DMS79 treated with DMSO at 0.1 percent for 48 hours (cell line): ENCODE measurements around the gene TXN2.
"Not testable (repeated sequence)": the region's sequence is repeated elsewhere in the genome, so short reads cannot be mapped to it uniquely, and the experiment has no call there.

Experiments used
- DNase-seq: peaks from one replicate; lab custom pipeline; 2025; lab: John Stamatoyannopoulos, UW

TXN2 gene

GRCh38 chr22:36481393-36482168 lies at the start of gene TXN2:
TXN2 (minus strand) TSS chr22:36481640; CDS start chr22:36480837, 803 bp downstream.
- DNase-seq: peak; percentile 74

- DNase-seq: peak; percentile 97
Observed at GRCh38 chr22:36528795-36529751, 47.6 kb upstream of the TXN2 start, which contains the start of gene EIF3D. EIF3D (minus strand) TSS chr22:36529166; CDS start chr22:36526121, 3,045 bp downstream.

DNA sequence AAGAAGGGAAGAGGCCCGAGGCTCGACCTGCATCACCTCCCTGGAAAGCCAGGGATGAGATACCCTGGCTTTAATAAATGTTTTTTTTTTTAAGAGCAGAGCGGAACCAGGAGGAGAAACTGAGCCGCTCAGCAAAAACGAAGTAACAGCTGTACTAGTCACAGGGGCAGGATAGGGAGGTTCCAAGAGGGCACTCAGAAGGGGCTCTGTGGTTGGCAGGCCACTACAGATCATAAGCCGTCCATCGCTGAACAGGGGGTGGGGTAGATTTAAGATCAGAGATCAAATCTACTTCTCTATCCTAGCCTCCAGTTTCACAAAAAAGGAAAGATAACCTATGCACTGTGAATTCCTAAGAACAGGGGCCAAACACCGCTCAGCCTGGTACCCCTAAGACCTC lies 46.9 kb upstream of the TXN2 start:
- peak; percentile 12 for DNase-seq

GRCh38 chr22:36522662-36523061 lies 41.2 kb upstream of the TXN2 start:
- no peak for DNase-seq

DNA sequence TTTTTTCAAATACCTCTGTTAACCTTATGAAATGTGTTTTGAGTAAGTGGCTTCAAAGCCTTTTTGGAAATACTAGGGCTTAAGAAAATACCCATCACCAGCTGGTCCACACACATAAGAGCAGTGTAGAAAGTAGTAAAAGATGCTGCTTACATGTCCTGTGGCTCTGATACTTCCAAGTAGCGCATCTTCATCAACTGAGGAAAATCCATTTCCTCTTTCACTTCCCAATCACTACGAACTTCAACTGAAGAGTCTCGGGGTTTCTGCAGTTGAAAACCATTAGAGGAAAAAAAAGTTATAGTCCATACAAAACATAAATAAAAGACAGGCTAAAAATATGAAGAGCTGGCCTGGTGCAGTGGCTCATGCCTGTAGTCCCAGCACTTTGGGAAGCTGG lies 39.0 kb upstream of the TXN2 start:
- no peak for DNase-seq

- not testable (repeated sequence) for DNase-seq
Observed at GRCh38 chr22:36519906-36520305, 38.5 kb upstream of the TXN2 start.

- DNase-seq: no peak
Observed at GRCh38 chr22:36514766-36515165, 33.3 kb upstream of the TXN2 start.

DNA sequence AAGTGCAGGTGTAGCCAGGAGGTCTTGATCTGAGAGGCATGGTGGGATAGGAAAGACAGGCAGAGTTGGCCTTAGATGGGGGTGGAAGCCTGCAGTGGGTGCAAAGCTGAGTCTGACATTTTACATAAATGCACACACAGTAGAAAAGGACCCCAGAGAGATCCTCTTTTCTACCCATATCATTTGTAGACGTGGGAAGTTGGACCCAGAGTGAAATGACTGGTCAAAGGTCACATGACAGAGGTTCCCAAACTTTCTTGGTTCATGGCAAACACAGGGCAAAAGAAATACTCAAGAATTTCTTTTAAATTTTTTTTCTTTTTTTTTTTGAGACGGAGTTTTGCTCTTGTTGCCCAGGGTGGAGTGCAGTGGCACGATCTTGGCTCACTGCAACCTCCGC lies 31.6 kb upstream of the TXN2 start:
- no peak for DNase-seq

- DNase-seq: no peak
Observed at GRCh38 chr22:36512333-36512732, 30.9 kb upstream of the TXN2 start.

- no peak for DNase-seq
Observed at GRCh38 chr22:36510966-36511881, 29.8 kb upstream of the TXN2 start.

DNA sequence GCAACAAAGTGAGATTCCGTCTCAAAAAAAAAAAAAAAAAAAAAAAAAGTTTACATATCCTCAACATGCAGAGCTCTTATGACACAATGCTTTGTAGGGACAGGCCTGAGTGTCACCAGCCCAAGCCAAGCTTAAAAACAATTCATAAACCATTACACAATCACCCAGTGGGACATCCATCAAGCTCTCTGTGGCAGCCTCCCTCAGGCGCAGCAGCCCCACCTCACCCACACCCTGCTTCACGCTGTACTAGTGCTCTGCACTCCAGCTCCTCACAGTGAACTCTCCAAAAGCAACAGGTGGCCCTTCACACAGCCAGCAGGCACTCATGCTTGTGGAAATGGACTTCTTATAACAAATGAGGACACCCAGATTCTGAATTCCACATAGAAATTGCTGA lies 28.9 kb upstream of the TXN2 start:
- DNase-seq: no peak

- DNase-seq: no peak
Observed at GRCh38 chr22:36507518-36508010, 26.1 kb upstream of the TXN2 start.

- peak; percentile 52 for DNase-seq
Observed at GRCh38 chr22:36506637-36507517, 25.4 kb upstream of the TXN2 start, which contains the start of gene FOXRED2. FOXRED2 (minus strand) TSS chr22:36507040; CDS start chr22:36506422, 618 bp downstream.

DNA sequence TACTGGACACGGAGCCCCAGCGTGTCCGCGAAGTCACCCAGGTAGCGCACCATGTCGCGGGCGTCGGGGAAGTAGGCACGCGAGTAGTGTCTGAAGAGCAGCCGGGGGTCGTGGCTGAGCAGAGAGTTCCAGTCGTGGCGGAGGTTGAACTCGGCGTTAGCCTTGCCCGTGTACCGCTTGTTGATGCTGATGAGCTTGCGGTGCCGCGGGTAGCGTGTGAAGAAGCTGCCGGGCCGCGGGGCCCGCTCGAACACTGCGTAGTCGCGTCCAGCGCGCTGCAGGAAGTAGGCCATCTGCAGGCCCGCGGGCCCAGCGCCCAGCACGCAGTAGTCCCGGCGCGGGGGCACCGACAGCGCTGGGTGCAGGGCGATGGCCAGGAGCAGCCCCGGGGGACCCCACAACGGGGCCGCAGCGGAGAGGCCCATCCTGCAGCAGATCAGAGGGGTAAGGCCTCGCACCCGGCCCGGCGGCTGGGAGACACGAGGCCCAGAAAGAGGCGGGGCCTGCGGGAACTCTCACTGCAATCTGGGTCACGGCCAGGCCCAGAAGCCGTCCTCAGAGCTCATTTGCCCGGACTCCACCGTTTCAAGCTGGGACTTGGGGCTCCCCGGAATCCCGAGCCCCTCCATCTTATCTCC lies 24.7 kb upstream of the TXN2 start:
- DNase-seq: no peak

- DNase-seq: no peak
Observed at GRCh38 chr22:36497910-36498665, 16.6 kb upstream of the TXN2 start.

- DNase-seq: no peak
Observed at GRCh38 chr22:36493690-36494110, 12.3 kb upstream of the TXN2 start.

GRCh38 chr22:36492109-36492508 lies 10.7 kb upstream of the TXN2 start:
- DNase-seq: no peak

DNA sequence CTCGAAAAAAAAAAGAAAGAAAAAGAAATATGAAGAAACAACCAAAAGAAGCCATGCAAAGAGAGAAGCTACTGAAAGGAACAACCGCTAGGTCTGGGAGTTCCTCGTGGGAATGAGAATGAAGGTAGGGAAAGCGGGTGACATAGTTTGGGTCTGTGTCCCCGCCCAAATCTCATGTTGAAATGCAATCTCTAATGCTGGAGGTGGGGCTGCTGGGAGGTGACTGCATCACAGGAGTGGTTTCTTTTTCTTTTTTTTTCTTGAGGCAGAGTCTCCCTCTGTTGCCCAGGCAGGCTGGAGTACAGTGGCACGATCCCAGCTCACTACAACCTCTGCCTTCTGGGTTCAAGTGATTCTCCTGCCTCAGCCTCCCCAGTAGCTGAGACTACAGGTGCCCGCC lies 9.7 kb upstream of the TXN2 start:
- DNase-seq: no peak
